ENCODE measurements around the gene PARVA. TPM values are rescaled to one million over a fixed set of nuclear protein-coding genes. Genes with fewer than 3 reads are reported as not detected.

The PARVA gene
- total and polyA plus RNA-seq, 2 of the 4 experiments (the other 2 are of a cell fraction) = 65.2 to 80.2 TPM

DNA sequence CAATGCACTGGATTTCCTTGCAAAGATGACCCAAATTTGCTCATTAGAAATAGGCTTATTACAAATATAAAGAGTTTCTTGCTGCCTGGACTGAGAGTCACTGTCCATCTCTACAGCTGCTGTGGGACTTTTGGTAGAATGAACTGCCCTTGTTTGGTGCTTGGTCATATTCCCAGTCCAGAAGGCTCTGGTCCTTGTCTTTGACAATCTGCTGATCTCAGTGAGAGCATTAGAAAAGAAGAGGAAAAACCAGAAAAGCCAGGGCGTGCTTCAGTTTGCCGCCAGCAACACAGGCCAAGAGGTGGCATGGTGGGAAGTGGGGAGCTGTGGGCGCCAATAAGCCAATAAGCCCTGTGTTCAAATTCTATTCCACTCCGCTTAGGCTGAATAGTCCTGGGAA, 48.2 kb upstream of the PARVA start:
- H2AK5ac ChIP-seq (ENCODE audit: low read depth, low read length) = peak overlapping the region; percentile 64; the same call in 1 of the 2 replicates
- no peak overlapping the region for H3K14ac ChIP-seq (replicated peaks; ENCODE audit: low read depth, low read length)
- H3K23ac ChIP-seq (ENCODE audit: low read depth, low read length) = no peak overlapping the region
- in situ Hi-C loops (cut with MboI; ENCODE audit: low sequenced_read_pairs) = loop anchor here (10.0 kb wide), 1 partner anchor 556 kb away; no protein-coding TSS in a partner anchor
- no peaks in the 10 kb centered on the region; the same call in 1 of the 2 replicates for H3K36me3 ChIP-seq (ENCODE audit: control insufficient read depth, insufficient read depth, low read length)
- no peak overlapping the region for H3K4me3 ChIP-seq (ENCODE audit: insufficient read depth, low read depth, low read length)
- DNase-seq = no peak
- no peak overlapping the region for H3K27ac ChIP-seq (ENCODE audit: insufficient read depth, low read length)
- no peak overlapping the region for H2BK15ac ChIP-seq (ENCODE audit: low read depth, low read length)
- CTCF ChIA-PET = no interaction called here
- no peak overlapping the region; the same call in 1 of the 2 replicates for H2BK120ac ChIP-seq (ENCODE audit: low read depth, low read length)
- H4K8ac ChIP-seq (ENCODE audit: low read depth in 2 of 2, low read length in 2 of 2) = no peak overlapping the region
- H3K56ac ChIP-seq (ENCODE audit: extremely low read depth, insufficient read depth, low read length) = no peak overlapping the region
- H3K27me3 ChIP-seq (ENCODE audit: control insufficient read depth, insufficient read depth, low read length) = no peaks in the 10 kb centered on the region
- no peak overlapping the region; the same call in 1 of the 2 replicates for H4K91ac ChIP-seq (ENCODE audit: insufficient read depth, low read depth, low read length)
- no peak overlapping the region for H3K4ac ChIP-seq (ENCODE audit: low read depth, low read length)
- no peaks in the 10 kb centered on the region; the same call in 1 of the 2 replicates for H3K9me3 ChIP-seq (ENCODE audit: control insufficient read depth, insufficient read depth, low read length)
- H3K4me1 ChIP-seq (ENCODE audit: control insufficient read depth, insufficient read depth, low read length) = peaks cover 4% of the 10 kb centered on the region
- no peak overlapping the region for H3K9ac ChIP-seq (ENCODE audit: low read depth, low read length)
- no peak for TF ChIP-seq RAD21 (IDR thresholded peaks at IDR 0.05; ENCODE audit: low read length)
- no peak for TF ChIP-seq RCOR1 (IDR thresholded peaks at IDR 0.05; ENCODE audit: insufficient replicate concordance, low read length)
- H2AK9ac ChIP-seq (replicated peaks; ENCODE audit: low read depth, low read length, poor library complexity) = no peak overlapping the region
- no peak overlapping the region for H2BK5ac ChIP-seq (ENCODE audit: low read depth, low read length, poor library complexity, severe bottlenecking)
- POLR2A ChIA-PET (ENCODE audit: unreplicated experiment) = no interaction called here
- no peaks in the 10 kb centered on the region for H3K79me1 ChIP-seq (ENCODE audit: low read depth in 1 of 2, low read length in 2 of 2)
- no peaks in the 10 kb centered on the region for H3K9me1 ChIP-seq (ENCODE audit: insufficient read depth, low read length)
- no peak for ATAC-seq (ENCODE audit: low read depth)
- dilution Hi-C loops (cut with HindIII; ENCODE audit: low sequenced_read_pairs, unreplicated experiment) = no loop called here
- no TSS peak for BruUV-seq (replicated peaks)
- H2BK20ac ChIP-seq (ENCODE audit: low read depth, low read length) = peak overlapping the region; percentile 42; the same call in 1 of the 2 replicates
- H4K20me1 ChIP-seq (ENCODE audit: insufficient read depth, low read length) = no peaks in the 10 kb centered on the region
- intact Hi-C loops (cut with micrococcal nuclease) = no loop called here
- H2AFZ ChIP-seq (replicated peaks; ENCODE audit: low read length, poor library complexity) = no peak overlapping the region
- H3K18ac ChIP-seq (ENCODE audit: low read depth, low read length) = no peak overlapping the region
- no CpG with 5 or more reads among the region's 4 CpGs for WGBS, 2 experiments (ENCODE audit: extremely low coverage in 2 of 2, insufficient read length in 1 of 2)
- H4K5ac ChIP-seq (ENCODE audit: low read depth, low read length) = no peak overlapping the region
- no peak overlapping the region for H3K4me2 ChIP-seq (ENCODE audit: low read depth, low read length)
